H9 (cell line): Measurements from ENCODE around the gene PLCXD1. TPM values are rescaled to one million over a fixed set of nuclear protein-coding genes. Genes with fewer than 3 reads are reported as not detected.

ENCODE experiments used
- DNase-seq: peaks from one replicate; pipeline ENCODE4 v3.0.0-alpha.2; 2017
- H2AFZ ChIP-seq: one replicate; pipeline ENCODE4 v1.6.1; 2013; ENCODE audit warnings: mild to moderate bottlenecking, low read length, control low read depth, moderate library complexity
- H2AK5ac ChIP-seq: 2 replicates; pipeline ENCODE4 v1.6.1; 2013; ENCODE audit warnings: low read length, control low read depth, mixed read lengths; ENCODE audit not compliant: insufficient read length
- H2BK120ac ChIP-seq: one replicate; pipeline ENCODE4 v1.6.1; 2013; ENCODE audit warnings: low read depth, mild to moderate bottlenecking, low read length, control low read depth, inconsistent platforms; ENCODE audit not compliant: poor library complexity, severe bottlenecking
- H2BK12ac ChIP-seq: 2 replicates; pipeline ENCODE4 v1.6.1; 2013; ENCODE audit warnings: low read length, control low read depth, mixed read lengths, low read depth; ENCODE audit not compliant: insufficient read length
- H2BK15ac ChIP-seq: 2 replicates; pipeline ENCODE4 v1.6.1; 2013; ENCODE audit warnings: low read depth, low read length, control low read depth
- H2BK20ac ChIP-seq: one replicate; pipeline ENCODE4 v1.6.1; 2013; ENCODE audit warnings: low read depth, mild to moderate bottlenecking, low read length, control low read depth, inconsistent platforms; ENCODE audit not compliant: poor library complexity, severe bottlenecking
- H2BK5ac ChIP-seq: 2 replicates; pipeline ENCODE4 v1.6.1; 2013; ENCODE audit warnings: low read length, control low read depth, mixed read lengths; ENCODE audit not compliant: insufficient read length
- H3K14ac ChIP-seq: 2 replicates; pipeline ENCODE4 v1.6.1; 2013; ENCODE audit warnings: low read length, control low read depth; ENCODE audit not compliant: insufficient read depth
- H3K18ac ChIP-seq: 2 replicates; pipeline ENCODE4 v1.6.1; 2013; ENCODE audit warnings: low read depth, mild to moderate bottlenecking, mixed read lengths, low read length, control low read depth; ENCODE audit not compliant: insufficient read length
- H3K23ac ChIP-seq: 2 replicates; pipeline ENCODE4 v1.6.1; 2013; ENCODE audit warnings: low read length, control low read depth, mixed read lengths, low read depth; ENCODE audit not compliant: insufficient read length
- H3K23me2 ChIP-seq: 2 replicates; pipeline ENCODE4 v1.6.1; 2013; ENCODE audit warnings: low read depth, mild to moderate bottlenecking, mixed read lengths, low read length, control low read depth; ENCODE audit not compliant: insufficient read length, poor library complexity, severe bottlenecking
- H3K27ac ChIP-seq: 2 replicates; pipeline ENCODE4 v1.5.1; 2013; ENCODE audit warnings: low read length, control low read depth, mixed read lengths, low read depth; ENCODE audit not compliant: insufficient read length
- H3K27me3 ChIP-seq: 2 replicates; pipeline ENCODE4 v1.6.1; 2013; ENCODE audit warnings: low read length, control low read depth, inconsistent platforms; ENCODE audit not compliant: insufficient read depth
- H3K4ac ChIP-seq: 2 replicates; pipeline ENCODE4 v1.6.1; 2013; ENCODE audit warnings: low read depth, mild to moderate bottlenecking, control low read depth, inconsistent platforms, low read length, moderate library complexity
- H3K4me1 ChIP-seq: 2 replicates; pipeline ENCODE4 v1.6.1; 2013; ENCODE audit warnings: low read length, control low read depth, inconsistent platforms; ENCODE audit not compliant: insufficient read depth
- H3K4me2 ChIP-seq: 2 replicates; pipeline ENCODE4 v1.6.1; 2013; ENCODE audit warnings: low read length, control low read depth, mixed read lengths; ENCODE audit not compliant: insufficient read length, insufficient read depth
- H3K56ac ChIP-seq: 2 replicates; pipeline ENCODE4 v1.6.1; 2013; ENCODE audit warnings: low read depth, mild to moderate bottlenecking, mixed read lengths, low read length, control low read depth; ENCODE audit not compliant: insufficient read length
- H3K79me1 ChIP-seq: 2 replicates; pipeline ENCODE4 v1.6.1; 2013; ENCODE audit warnings: low read depth, mild to moderate bottlenecking, moderate library complexity, low read length, control low read depth, inconsistent platforms; ENCODE audit not compliant: insufficient read depth, poor library complexity, severe bottlenecking
- H3K79me2 ChIP-seq: 2 replicates; pipeline ENCODE4 v1.6.1; 2013; ENCODE audit warnings: low read length, control low read depth, inconsistent platforms; ENCODE audit not compliant: insufficient read depth
- H3K9ac ChIP-seq: 2 replicates; pipeline ENCODE4 v1.6.1; 2013; ENCODE audit warnings: low read length, control low read depth, mixed read lengths; ENCODE audit not compliant: insufficient read length; ENCODE audit errors: extremely low read depth
- H3K9me3 ChIP-seq: one replicate; pipeline ENCODE4 v1.6.1; 2013; ENCODE audit warnings: low read depth, low read length, inconsistent platforms; ENCODE audit not compliant: control insufficient read depth
- H3T11ph ChIP-seq: one replicate; pipeline ENCODE4 v1.6.1; 2013; ENCODE audit warnings: mild to moderate bottlenecking, low read length, control low read depth, inconsistent platforms
- H4K20me1 ChIP-seq: one replicate; pipeline ENCODE4 v1.6.1; 2013; ENCODE audit not compliant: control insufficient read depth, insufficient read length, insufficient read depth
- H4K5ac ChIP-seq: 2 replicates; pipeline ENCODE4 v1.6.1; 2013; ENCODE audit warnings: low read depth, mild to moderate bottlenecking, mixed read lengths, low read length, control low read depth; ENCODE audit not compliant: insufficient read length
- H4K8ac ChIP-seq: replicated peaks from 2 replicates; pipeline ENCODE4 v1.6.1; 2013; ENCODE audit warnings: low read length, control low read depth, mixed read lengths, low read depth; ENCODE audit not compliant: insufficient read length
- H4K91ac ChIP-seq: 2 replicates; pipeline ENCODE4 v1.6.1; 2013; ENCODE audit warnings: low read depth, mild to moderate bottlenecking, moderate library complexity, mixed read lengths, low read length, control low read depth; ENCODE audit not compliant: insufficient read length
- H3K27ac Mint-ChIP-seq, 3 experiments: 2 replicates in 2 of 3; 3 replicates in 1 of 3; pipeline ENCODE4 v1.8.0; 2020 to 2021; ENCODE audit warnings: mixed read lengths in 3 of 3, mild to moderate bottlenecking in 1 of 3, moderate library complexity in 1 of 3
- H3K27me3 Mint-ChIP-seq: 2 replicates; pipeline ENCODE4 v1.8.0; 2021; ENCODE audit warnings: low read depth, mild to moderate bottlenecking, moderate library complexity, mixed read lengths
- H3K36me3 Mint-ChIP-seq, 3 experiments: 2 replicates in 2 of 3; 3 replicates in 1 of 3; pipeline ENCODE4 v1.8.0; 2020 to 2021; ENCODE audit warnings: low read depth in 3 of 3, mixed read lengths in 3 of 3; ENCODE audit not compliant: insufficient read depth in 1 of 3
- H3K4me1 Mint-ChIP-seq, 2 experiments: 2 replicates each; pipeline ENCODE4 v1.8.0; 2020; ENCODE audit warnings: mixed read lengths in 2 of 2
- H3K4me3 Mint-ChIP-seq, 2 experiments: 2 replicates in 1 of 2; 3 replicates in 1 of 2; pipeline ENCODE4 v1.8.0; 2020 to 2021; ENCODE audit warnings: mild to moderate bottlenecking in 2 of 2, mixed read lengths in 2 of 2, moderate library complexity in 1 of 2
- H3K9me3 Mint-ChIP-seq, 2 experiments: 2 replicates in 1 of 2; 3 replicates in 1 of 2; pipeline ENCODE4 v1.8.0; 2020; ENCODE audit warnings: mild to moderate bottlenecking in 2 of 2, mixed read lengths in 2 of 2, moderate library complexity in 1 of 2
- WGBS: extraction: QIAGEN DNeasy Blood & Tissue Kit; methylation state at CpG from one replicate; pipeline ENCODE4 v1.1.7; 2013; ENCODE audit warnings: missing lambda C conversion rate, low lambda C conversion rate, mixed read lengths; ENCODE audit not compliant: insufficient read length; ENCODE audit errors: extremely low coverage; 5-methylcytosine and 5-hydroxymethylcytosine counted together
- total RNA-seq: library from RNA; stranded (reverse); gene quantifications from 2 replicates; pipeline ENCODE4 v1.2.1, GENCODE V29; 2021
- TF ChIP-seq, protein P1 (sequence below): fragments of 200-600 bp; sonication (generic); conservative IDR thresholded peaks from 3 replicates; pipeline ENCODE4 v1.8.0; 2021; ENCODE audit warnings: antibody characterized with exemption, mild to moderate bottlenecking

Gene PLCXD1
- total RNA-seq, 1 experiment from 2014 or later, result 96.5 TPM

DNA sequence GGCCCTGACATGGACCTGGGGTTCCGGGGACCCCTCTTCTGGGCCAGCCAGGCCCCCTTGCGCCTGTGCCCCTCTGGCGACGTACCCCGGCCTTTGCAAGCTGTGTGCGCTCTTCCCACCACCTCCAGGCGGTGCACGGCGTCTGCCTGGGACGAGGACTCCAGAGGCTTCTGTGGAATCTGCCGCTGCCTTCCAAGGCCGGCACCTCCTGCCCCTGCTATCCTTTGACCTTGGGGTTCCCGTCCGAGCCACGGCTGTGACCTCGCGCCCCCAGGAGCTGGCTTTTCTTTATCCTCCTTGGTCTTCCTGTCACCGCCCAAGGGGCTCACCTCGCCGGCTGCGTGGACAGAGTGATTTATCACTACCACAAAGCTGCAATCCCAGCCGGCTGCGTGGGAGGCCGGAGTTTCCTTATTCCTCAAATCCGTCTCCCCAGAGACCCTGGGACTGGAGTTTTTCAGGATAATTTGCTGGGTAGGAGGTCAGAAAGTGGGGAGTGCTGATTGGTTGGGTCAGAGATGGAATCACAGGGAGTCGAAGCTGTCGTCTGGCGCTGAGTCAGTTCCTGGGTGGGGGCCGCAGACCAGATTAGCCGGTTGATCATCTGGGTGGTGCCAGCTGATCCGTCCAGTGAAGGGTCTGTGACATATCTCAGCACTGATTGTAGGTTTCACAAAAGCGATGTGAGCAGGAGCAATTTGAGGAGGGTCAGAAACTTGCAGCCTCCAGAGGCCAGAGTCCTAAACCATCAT, 19.8 kb upstream of the PLCXD1 start:
- Histone ChIP-seq H2BK15ac (no peak overlapping the region), H4K8ac (no peak overlapping the region), H3K4me2 (no peak overlapping the region), H3K18ac (peak overlapping the region; percentile 50), H4K91ac (no peak overlapping the region), H3K14ac (no peak overlapping the region; the same call in 1 of the 2 replicates), H3K27me3 (no peaks in the 10 kb centered on the region), H3K23me2 (no peaks in the 10 kb centered on the region), H2BK5ac (no peak overlapping the region), H4K5ac (no peak overlapping the region), H2BK20ac (no peak overlapping the region), H3K23ac (no peak overlapping the region), H3K56ac (no peak overlapping the region), H3K4ac (no peak overlapping the region), H2BK120ac (no peak overlapping the region), H4K20me1 (no peaks in the 10 kb centered on the region), H2BK12ac (no peak overlapping the region), H3K27ac (no peak overlapping the region), H3K9ac (no peak overlapping the region), H3K4me1 (no peaks in the 10 kb centered on the region), H3K79me1 (no peaks in the 10 kb centered on the region), H2AFZ (no peak overlapping the region), H3K79me2 (no peaks in the 10 kb centered on the region), H2AK5ac (no peak overlapping the region), H3T11ph (no peak overlapping the region), H3K9me3 (no peaks in the 10 kb centered on the region)
- Mint-ChIP-seq H3K4me1 (peaks cover 10 to 13% of the 10 kb centered on the region in 2 experiments), H3K4me3 (no peak overlapping the region), H3K27ac (peak overlapping the region; percentile 46 to 70 (median 70); a peak in 5 of 7 replicates), H3K36me3 (no peaks in the 10 kb centered on the region; a peak in 1 of 7 replicates), H3K27me3 (peaks cover 4% of the 10 kb centered on the region), H3K9me3 (peaks cover 2 to 3% of the 10 kb centered on the region in 2 experiments; a peak in 2 of 5 replicates)
- TF ChIP-seq, protein P1, sequence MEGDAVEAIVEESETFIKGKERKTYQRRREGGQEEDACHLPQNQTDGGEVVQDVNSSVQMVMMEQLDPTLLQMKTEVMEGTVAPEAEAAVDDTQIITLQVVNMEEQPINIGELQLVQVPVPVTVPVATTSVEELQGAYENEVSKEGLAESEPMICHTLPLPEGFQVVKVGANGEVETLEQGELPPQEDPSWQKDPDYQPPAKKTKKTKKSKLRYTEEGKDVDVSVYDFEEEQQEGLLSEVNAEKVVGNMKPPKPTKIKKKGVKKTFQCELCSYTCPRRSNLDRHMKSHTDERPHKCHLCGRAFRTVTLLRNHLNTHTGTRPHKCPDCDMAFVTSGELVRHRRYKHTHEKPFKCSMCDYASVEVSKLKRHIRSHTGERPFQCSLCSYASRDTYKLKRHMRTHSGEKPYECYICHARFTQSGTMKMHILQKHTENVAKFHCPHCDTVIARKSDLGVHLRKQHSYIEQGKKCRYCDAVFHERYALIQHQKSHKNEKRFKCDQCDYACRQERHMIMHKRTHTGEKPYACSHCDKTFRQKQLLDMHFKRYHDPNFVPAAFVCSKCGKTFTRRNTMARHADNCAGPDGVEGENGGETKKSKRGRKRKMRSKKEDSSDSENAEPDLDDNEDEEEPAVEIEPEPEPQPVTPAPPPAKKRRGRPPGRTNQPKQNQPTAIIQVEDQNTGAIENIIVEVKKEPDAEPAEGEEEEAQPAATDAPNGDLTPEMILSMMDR, result no peak
- no CpG with 5 or more reads among the region's 32 CpGs for WGBS
- DNase-seq, result peak; percentile 56
